Frontal cortex (tissue), 4 donors: ENCODE data around the gene ULK2. TPM values are rescaled to one million over a fixed set of nuclear protein-coding genes. Genes with fewer than 3 reads are reported as not detected.
"Not testable (repeated sequence)": the region's sequence is repeated elsewhere in the genome, so short reads cannot be mapped to it uniquely, and the experiment has no call there.

Experiments
- DNase-seq, 2 donors: peaks; one replicate each; pipeline ENCODE4 v3.0.0; 2012; ENCODE audit warnings: low spot score in 2 of 2
- FAIRE-seq: peaks from 2 replicates; lab custom pipeline; 2012; peaks lifted over from hg19 to GRCh38; lab: Jason Lieb, UNC
- total RNA-seq: library from RNA; depleted of rRNA; stranded (reverse); fragments of >200 nt; gene quantifications from one replicate; pipeline ENCODE4 v1.2.3, GENCODE V29; 2014
- donor health status: control.
- donor health status: control.
- donor health status: control.

ULK2 gene
- 178 TPM for total RNA-seq

DNA sequence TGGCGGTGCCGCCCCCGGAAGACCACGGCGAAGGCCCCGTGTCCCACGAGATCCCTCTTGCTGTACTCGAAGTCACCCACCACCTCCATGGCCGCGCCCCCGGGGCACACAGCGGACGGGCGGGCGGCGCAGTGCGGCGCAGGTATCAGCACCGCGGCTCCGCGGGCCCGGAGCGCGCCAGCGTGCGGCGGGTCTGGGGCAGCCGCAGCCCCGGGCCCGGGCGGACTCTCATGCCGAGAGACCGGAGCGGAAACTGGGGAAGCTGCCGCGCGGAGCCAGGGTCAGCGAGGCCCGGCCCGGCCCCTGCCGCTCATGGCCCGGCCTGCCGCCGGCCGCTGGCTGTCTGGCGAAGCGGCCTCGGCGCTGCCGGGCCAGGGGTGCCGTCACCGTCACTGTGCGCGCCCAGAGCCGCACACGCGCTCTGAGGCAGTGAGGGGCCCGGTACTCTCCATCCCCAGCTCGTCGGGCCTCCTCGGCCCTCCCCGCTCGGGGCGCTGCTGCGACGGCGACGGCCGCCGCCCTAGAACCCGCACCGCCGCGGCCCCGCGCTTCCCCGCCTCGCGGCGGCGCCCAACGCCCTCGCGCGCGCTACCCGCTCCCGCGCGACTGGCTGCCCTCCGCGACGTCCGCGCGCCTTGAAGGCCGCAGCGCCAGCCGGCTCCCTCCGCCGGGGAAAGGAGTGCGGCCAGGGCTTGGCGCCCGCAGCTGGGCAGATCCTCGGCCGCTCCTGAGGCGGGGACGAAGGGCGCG, at the start of gene ULK2:
ULK2 (minus strand) TSS at position 608 of the 750 bp plus-strand sequence; CDS start at position 89, 519 bp downstream.
- peak; percentile 77 to 82 for DNase-seq
- no peak for FAIRE-seq

DNA sequence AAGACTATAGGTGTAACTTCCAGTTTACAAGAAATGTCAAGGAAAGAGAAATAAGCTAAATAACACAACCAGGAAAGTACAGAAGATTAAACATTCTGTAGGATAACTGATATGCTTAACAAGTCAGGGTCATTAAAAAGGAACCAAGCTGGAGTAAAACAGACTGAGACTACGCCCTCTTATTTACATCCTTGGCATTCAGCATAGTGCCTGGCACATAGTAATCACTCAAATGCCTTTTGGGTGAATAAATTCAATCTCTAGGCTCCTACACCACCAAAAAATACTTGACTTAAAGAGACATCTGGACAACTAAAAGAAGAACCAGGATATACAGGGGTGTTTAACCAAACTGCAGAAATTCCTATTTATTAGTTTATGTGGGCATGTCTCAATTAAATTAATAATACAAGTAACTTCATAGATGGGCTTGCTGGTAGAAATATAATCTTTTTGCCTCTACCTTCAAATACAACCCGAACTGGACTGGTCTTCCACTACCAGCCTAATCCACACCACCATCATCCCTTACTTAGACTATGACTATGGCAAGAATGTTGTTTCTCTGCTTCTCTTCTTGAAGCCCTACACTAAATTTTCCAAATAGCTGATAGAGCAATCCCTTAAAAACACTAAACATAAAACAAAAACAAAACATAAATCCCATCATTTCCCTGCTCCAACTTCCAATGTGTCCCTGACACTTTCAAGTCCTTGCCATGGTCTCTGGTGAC, 47.7 kb upstream of the ULK2 start:
- DNase-seq: no peak
- FAIRE-seq: no peak

DNA sequence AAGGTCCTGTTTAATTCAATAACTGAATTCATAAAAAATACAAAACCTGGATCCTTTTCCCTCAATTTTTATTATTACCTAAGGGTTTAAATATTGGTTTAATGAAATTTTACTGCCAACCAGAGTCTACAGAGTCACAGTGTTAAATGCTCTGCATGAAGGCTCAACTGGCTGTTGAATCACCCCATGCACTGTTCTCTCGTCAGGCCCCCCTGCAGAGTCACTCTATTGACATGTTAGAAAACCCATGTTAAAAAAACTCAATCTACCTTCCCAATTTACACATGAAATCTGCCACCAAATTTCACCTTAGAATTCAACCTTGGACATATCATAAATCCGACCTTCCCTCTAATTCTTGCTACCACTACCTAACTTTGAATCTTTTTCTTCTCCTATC, 43.3 kb upstream of the ULK2 start:
- no peak for DNase-seq
- FAIRE-seq: no peak

DNA sequence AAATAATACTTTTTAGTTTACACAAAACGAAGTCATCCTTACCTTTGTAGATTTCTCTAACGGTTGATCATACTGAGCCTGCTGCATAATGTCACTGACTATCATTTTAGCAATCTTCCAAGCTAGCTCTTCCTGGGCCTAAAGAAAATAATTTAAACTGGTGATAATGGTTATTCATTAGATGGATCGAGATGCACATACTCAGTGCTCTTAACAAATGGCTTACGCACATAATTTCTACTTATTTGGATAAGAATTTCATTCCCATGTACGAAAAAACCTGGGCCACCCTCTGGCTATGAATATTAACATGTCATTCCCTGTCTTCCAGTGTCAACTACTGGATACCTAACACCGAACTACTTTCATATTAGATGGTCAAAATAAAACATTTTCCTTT, 41.4 kb upstream of the ULK2 start:
- FAIRE-seq: no peak
- no peak for DNase-seq

DNA sequence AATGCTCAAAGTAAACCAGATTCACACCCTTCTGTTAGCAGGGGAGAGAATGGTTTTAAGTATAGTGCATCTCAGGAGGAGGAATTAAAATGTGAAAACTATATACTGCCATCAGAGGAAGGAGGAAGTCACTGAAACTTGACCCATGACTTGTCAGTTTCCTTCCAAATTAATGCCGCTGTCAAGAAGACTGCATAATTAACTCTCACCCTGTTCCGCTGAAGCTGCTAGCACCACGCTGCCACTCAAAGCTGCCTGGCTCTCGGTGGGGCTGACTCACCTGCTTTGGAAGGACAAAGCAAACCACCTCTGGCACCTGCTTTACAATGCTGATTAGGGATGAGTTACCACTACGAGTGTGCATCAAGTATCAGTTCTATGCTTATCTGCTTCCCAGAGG, 37.8 kb upstream of the ULK2 start:
- DNase-seq (no peak), FAIRE-seq (no peak)

DNA sequence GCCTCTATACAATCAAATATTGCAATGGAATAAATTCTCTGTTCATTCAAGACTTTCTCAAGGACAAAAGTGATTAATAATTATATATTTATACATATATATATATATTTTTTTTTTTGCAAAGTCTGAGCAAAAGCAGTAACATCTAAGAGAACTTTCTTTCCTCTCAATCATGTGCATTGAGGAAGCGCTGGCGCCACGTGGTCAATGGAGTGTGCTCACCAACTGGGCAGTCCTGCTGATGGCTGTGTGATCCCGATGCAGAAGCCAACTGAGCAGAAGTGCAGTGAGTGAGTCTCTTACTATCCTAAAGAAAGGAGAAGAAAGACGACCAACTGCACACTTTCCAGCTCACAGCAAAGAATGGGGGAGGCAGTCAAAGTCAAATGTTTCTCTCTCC, 37.2 kb upstream of the ULK2 start:
- DNase-seq (peak in 1 of 2 donors; percentile 10), FAIRE-seq (no peak)

DNA sequence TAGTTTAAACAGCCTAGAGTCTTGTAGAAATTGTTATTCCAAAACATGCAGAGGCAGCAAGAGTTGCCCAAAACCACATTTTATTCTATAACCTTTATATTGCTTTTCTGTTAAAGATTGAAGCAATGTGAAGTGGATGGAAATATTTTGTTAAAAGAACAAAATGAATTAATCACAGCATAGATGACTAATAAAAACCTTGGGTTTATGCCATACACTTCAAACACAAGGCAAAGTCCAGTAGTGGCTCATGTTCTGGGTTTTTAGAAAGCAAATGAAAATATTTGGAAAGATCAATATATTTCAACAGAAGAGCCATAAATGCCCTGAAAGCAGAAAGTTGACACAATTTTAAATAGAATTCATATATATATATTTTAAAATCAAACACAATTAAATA, 36.7 kb upstream of the ULK2 start:
- DNase-seq (no peak), FAIRE-seq (no peak)

DNA sequence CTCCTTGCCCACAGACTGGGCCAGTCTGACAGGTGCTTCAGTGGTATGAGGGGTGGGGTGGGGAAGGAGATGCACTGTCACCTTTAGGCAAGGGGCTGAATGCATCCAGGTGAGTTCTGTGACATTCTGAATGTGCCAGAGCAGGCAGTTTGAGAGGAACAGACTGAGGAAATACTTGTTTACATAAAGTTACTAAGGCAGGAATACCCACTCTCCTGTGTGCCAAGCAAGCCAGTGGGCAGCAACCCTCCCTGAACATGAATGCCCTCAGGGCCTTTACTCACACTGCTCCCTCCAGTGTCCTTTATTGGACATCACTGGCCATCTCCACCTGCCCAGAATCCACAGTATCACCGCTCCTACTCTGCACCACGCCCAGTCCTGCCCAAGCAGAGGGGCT, 33.1 kb upstream of the ULK2 start:
- FAIRE-seq: no peak

DNA sequence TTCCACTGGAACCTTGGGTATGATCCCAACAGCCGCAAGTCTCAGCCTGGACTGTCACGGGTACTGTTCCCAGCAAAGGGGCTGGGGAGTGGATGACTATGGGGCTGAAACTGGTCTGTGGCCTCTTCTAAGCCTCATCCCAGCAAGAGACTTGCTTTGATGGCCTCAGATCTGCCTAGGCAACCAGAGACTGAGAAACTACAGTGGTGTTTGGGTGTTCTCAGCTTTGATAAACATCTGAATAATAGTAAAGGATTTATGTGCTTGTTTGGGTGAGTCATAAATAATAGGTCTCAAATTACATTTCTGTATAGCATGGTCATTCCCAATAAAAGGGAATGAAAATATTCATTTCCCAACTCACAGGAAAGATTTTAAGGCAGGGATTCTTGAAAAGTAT, 30.2 kb upstream of the ULK2 start:
- DNase-seq: no peak
- no peak for FAIRE-seq

More for the DNA sequence above, 33.1 kb upstream of the ULK2 start:
- no peak for DNase-seq

DNA sequence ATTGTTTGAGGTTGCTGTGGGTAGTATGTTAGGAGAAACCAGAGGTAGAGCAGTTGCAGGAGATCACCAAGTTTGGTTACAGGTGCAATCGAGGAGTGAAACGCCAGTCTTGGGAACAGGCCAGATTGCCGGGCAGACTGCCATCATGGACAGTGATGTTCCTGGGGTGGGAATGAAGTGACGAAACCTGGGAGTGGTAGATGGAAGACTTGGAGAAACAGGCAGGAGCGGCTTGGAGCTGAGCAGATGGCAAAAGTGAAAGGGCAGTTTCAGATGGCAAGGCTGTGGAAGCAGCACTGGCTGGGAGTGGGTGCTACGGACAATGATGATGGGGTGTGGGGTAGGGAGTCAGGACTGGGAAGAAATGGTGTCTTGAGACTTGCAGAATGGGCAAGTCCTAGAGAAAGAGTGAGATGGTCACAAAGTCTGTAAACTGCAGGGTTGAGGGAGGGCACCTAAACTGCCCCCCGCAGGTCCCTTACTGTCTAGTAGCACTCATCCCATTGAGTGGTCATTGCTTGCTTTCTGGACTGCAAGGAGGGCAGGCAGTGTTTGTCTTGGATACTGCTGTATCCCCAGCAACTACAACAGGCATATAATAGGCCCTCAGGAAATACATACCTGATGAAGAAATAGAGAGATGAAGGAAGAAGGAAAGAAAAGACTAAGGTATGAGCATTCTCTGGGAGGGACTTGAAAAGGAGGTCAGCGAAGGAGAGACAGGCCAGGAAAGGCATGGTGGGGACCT, 29.5 kb upstream of the ULK2 start:
- DNase-seq (no peak), FAIRE-seq (no peak)

DNA sequence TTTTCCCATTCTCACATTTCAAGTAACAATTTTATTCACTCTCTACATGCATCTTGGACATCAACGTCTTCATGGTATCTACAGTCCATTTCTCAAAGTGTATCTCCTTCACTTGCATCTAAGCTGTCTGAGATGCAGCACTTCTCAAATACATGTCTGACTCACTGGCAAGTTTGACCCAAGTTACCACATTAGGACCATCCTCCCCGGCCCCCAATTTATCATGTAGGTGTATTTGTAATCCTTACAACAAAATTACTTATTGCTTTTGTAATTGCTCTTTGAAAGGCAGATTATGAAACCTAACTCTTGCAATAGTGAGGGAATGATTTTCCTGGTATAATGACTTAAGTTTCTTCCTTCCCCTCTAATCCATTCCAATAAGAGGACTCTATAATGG, 28.9 kb upstream of the ULK2 start:
- DNase-seq (no peak), FAIRE-seq (no peak)

DNA sequence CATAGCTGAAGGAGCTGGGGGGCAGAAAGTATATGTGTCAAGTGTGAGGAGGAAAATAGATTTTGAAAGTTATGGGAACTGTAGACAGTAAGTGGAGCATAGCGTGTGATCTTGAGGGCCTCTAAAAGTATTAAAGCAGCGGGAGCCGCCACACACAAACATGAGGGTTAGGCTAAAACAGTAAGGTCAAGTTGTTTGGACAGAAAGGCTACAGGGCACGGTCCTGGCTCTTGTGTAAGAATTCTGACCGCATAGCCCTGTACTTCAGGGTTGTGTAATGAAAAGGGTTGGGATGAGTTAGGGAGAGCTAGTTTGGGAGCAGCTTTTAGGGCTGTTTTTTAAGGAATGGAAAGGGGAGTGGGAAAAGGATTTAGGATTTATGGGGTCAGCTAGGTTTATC, 22.8 kb upstream of the ULK2 start:
- not testable (repeated sequence) for DNase-seq, FAIRE-seq

DNA sequence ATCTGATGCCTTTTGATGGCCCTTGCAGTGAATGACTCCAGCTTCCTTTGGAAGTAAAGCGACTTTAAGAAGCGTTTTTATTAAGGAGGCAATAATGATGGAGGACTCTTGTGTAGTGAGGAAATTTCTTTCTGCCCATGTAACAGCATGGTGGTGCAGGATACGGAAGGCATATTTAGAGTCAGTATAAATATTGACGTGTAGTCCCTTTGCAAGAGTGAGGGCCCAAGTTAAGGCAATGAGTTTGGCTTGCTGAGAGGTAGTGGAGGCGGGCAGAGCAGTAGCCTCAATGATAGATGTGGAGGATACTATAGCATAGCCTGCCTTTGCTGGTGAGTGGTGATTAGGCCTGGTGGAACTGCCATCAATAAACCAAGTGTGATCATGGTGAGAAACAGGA, 22.3 kb upstream of the ULK2 start:
- not testable (repeated sequence) for FAIRE-seq, DNase-seq

DNA sequence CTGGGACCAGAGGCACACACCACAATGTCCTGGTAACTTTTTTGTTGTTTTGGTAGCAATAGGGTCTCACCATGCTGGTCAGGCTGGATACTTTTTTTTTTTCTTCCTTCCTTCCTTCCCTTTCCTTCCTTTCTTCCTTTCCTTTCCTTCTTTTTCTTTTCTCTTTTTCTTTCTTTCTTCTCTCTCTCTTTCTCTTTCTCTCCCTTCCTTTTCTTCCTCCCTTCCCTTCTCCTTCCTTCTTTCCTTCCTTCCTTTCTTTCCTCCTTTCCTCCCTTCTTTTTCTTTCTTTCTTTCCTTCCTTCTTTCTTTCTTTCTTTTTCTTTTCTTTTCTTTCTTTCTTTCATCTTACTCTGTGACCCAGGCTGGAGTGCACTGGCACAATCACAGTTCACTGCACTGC, 18.4 kb upstream of the ULK2 start:
- no peak for FAIRE-seq
- DNase-seq: no peak

DNA sequence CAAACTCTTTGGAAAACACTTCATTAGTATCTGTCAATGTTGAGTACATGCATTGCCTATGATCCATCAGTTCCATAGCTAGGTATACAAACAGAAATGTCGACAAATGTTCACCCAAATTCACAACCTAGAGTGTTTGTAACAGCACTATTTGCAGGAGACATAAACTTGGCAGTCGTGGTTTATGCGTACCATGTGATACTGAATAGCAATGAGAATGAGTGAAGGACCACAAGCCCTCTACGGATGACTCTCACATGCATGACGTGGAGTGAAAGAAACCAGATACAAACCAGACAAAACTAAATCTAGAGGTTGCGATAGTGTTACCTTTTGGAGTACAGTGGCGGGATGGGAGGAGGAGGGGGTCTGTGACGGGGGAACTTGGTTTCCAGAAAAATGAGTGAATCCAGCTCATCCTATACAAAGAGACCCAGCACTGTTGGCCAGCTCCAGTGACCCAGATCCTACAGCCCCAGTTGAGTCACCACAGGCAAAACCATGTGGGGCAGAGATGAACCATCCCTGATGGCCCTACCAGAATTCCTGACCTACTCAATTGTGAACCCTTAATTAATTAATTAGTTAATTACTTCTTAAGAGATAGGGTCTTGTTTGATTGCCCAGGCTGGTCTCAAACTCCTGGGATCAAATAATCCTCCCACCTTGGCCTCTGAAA, 15.9 kb upstream of the ULK2 start:
- no peak for FAIRE-seq
- no peak for DNase-seq

DNA sequence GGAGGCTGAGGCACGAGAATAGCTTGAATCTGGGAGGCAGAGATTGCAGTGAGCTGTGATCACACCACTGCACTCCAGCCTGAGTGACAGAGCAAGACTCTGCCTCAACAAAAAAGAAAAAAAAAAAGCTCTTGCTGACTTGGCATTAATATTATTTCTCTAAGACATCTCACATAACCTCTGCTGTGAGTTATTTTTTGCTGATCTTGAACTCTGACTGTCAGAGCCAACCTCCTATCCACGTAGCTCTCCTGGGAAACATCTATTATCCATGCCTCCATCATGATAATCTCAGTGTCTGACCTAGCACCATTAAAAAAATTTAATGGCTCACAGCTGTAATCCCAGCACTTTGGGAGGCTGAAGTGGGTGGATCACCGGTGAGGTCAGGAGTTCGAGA, 12.7 kb upstream of the ULK2 start:
- DNase-seq (no peak), FAIRE-seq (no peak)

DNA sequence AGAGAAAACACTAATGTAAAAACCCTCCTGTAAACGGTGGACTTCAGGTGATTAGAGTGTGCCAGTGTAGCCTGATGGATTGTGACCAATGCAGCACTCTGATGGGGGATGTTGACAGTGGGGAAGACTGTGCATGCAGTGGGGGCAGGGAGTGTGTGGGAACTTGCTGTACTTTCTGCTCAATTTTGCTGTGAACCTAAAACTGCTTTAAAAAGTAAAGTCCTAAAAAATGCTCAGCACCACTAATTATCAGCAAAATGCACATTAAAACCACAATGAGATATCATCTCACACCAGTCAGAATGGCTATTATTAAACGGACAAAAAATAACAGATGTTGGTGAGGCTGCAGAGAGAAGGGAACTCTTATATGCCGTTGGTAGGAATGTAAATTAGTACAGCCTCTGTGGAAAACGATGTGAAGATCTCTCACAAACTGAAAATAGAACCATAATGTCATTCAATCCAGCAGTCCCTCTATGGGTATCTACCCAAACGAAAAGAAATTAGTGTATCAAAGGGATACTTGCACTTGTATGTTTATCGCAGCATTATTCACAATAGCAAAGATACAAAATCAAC, 9.7 kb upstream of the ULK2 start:
- DNase-seq (no peak), FAIRE-seq (no peak)

DNA sequence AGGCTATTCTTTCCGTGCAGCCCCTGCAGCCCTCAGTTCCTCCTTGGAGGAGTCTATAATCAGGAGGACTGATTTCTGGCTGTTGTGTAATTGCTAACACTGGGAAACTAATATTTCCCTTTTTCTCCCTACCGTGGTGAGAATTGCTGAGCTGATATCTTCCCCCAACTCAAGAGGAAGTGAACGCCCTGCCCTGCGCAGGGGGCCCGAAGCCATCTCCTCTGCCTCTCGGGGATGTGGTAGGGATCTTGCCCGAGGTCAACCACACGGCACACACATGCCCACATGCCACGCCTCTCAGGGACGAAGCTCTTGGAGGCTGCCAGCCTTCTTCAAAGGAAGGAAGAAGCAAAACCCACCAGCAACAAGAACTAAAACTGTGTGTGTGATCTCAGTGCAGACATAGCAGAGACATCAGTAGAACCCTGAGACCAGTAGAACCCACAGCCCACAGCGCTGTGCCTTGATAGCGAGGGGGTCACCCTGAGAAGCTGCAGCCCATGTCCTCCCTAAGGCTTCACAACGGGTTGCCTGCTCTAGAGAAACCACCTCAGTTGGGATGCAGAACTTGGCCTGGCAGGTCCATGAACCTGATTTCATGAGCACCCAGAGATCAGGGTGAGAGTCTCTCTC, 8.9 kb upstream of the ULK2 start:
- DNase-seq: no peak
- FAIRE-seq: no peak

DNA sequence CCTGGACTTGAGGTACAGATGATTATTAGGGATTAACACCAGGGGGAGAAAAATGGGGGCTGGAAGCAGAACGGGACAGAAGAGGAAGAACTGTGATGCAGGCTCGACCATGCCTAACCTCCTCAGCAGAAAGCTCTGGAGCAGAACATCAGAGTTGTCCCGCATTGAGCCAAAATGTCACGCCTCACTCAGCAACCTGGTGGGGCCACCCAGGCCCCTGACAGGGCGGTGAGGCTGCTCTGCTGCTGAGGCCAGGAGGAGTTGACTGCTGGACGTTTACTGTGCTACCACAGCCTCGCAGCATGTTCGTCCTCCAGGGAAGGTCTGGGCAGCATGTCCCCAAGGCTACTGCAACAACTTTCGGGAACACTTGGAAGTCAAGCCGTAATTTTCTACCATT, 6.5 kb upstream of the ULK2 start:
- FAIRE-seq (no peak), DNase-seq (no peak)
